HG03575 (cell line): ENCODE data around the gene SHISAL1.
"Not testable (repeated sequence)": the region's sequence is repeated elsewhere in the genome, so short reads cannot be mapped to it uniquely, and the experiment has no call there.

ENCODE experiments used
- ATAC-seq: cut with Tn5 transposase; IDR thresholded peaks from one replicate; pipeline ENCODE4 v1.9.1; 2021; ENCODE audit not compliant: unreplicated experiment, insufficient number of reproducible peaks, low FRiP score; ENCODE audit errors: extremely low read depth

The SHISAL1 gene

DNA sequence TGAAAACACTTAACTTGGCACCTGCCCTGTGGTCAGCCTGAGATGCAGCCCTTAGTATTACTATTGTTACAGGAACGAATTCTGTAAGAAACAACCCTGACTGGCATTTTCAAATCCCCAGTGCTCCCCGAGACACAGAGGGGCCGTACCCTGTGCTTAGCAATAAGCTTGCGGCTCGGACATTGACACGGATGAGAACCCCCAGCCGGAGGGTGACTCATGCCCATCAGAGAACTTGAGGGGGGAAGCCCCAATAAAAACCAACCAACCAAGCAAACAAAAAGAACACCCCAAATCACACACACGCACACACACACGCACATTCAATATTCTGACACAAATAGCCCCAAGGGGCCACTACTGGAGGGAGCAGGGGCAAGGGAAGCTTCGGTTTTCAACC is 63.8 kb downstream of the SHISAL1 start:
- no peak for ATAC-seq

GRCh38 chr22:44247923-44248892 is 64.5 kb downstream of the SHISAL1 start:
- ATAC-seq, result no peak

- ATAC-seq, result no peak
These were observed 65.4 kb downstream of the SHISAL1 start for GRCh38 chr22:44247346-44247745.

- ATAC-seq, result no peak
These were observed 66.0 kb downstream of the SHISAL1 start for GRCh38 chr22:44246615-44247326.

DNA sequence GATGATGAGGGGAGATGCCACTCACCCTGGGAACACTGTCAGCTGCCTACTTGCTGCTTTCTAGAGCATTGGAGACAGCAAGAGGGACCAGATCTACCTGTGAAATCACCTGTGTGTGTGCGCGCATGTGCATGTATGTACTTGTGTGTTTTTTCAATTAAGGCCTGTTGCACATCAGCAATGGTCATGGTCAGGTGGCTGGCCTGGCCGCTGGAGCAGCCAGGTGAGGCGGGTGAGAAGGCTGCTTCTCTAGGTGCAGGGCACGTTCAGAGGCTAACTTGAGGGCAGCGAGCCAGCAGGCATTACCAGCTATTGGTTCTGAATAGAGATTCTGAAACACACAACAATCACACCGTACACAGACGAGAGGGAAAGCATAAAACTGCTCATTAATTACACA is 66.9 kb downstream of the SHISAL1 start:
- no peak for ATAC-seq

DNA sequence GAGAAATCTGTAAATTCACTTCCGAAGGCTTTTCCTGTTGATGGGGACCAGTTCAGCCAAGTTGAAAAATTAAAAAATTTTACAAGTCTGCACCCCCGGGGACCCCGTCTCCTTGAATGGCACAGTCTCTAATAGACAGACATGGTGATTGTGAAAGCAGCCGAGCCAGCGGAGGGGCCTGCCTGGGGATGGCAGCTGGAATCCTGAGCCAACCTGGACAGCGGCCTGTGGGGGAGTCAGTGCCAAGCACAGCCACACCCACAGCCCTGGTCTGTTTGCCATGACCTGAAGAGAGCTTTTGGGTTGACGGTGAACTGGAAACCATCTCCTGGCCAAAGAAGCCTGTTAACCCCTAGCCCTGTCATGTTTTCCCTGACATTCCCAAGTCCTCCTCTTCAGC is 67.3 kb downstream of the SHISAL1 start:
- no peak for ATAC-seq

DNA sequence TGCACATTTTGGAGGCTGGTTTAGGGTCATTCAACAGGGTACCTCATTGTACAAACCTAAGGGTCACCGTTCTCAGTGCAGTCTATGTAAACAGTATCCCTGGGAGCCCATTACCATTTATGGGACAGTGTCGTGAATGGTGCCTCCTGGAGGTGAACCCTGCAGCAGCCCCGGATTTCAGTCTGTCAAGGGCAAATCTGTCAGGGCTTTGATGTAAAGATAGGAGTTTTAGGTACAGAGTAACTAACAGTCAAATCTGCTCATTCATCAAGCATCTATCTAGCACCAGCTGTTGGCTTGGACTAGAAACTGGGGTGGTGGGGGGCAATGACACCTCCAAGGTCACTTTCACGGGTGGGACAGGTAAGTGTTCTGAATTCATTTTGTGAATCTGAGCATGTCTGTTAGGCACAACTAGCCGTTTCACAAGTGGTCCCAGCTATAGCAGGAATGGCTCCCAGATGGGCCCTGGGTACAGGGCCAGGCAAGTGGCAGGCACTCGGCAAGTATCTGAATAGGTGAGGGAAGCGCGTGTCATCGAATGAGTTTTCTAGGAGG is 68.4 kb downstream of the SHISAL1 start:
- ATAC-seq, result no peak

DNA sequence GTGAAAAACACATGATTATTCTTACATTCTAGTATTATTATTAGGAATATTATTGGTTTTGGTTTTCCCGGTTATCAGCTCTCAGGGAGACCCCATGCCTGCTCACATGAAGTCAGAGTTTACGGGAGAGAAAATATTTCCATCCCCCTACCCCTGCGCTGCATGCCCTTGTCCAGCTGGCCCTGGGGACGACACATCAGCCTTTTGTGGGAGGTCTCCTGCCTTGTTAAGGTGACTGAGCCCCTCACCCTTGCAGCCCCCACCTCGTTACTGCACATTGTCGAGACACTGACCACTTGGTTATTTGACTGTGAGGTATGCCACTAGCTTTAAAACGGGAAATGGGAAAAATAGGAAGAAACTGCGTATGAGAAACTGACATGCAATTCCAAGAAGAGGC is 69.0 kb downstream of the SHISAL1 start:
- no peak for ATAC-seq

- ATAC-seq, result no peak
These were observed 69.6 kb downstream of the SHISAL1 start for GRCh38 chr22:44242946-44243724.

GRCh38 chr22:44241121-44241520 is 71.6 kb downstream of the SHISAL1 start:
- ATAC-seq, result not testable (repeated sequence)

GRCh38 chr22:44237290-44237689 is 75.5 kb downstream of the SHISAL1 start:
- ATAC-seq, result no peak

GRCh38 chr22:44234372-44234771 is 78.4 kb downstream of the SHISAL1 start:
- not testable (repeated sequence) for ATAC-seq

GRCh38 chr22:44231233-44231632 is 81.5 kb downstream of the SHISAL1 start:
- no peak for ATAC-seq

DNA sequence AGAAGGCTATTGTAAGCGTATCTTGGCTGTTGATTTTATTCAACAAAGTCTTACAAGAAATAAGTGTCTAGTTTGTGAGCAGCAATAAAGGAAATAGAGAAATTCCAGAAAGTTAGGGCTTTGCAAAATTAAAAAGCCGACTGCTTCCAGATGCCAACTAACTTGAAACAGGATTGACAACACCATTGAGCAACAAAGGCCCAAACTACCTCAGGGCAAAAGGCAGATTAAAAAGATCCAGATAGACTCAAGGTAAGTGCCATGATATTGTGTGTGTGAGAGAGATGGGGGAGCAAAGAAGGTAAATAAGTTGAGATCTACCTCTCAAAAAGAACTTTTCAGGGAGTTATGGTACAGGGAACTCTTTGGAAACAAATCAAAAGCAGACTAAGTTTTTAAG is 82.9 kb downstream of the SHISAL1 start:
- ATAC-seq, result no peak

DNA sequence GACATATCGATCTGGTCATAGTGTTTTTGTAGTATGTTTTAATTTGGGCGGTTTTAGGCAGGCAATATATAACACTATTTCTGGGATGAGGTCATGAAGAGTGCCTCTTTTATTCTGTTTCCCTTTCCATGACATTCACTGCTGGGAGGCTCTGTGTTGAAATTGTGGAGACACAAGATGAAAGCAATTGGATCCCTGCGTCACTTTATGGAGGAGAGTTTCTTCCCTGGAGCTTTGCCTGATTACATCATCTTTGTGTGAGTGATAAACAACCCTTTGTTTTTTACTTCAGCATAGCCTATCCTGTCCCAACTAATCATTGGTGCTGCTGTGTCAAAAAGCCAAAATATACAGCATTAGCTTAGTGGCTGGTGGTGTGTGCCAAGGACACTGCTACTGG is 83.4 kb downstream of the SHISAL1 start:
- ATAC-seq, result no peak

- ATAC-seq, result no peak
These were observed 86.9 kb downstream of the SHISAL1 start for GRCh38 chr22:44225812-44226211.

DNA sequence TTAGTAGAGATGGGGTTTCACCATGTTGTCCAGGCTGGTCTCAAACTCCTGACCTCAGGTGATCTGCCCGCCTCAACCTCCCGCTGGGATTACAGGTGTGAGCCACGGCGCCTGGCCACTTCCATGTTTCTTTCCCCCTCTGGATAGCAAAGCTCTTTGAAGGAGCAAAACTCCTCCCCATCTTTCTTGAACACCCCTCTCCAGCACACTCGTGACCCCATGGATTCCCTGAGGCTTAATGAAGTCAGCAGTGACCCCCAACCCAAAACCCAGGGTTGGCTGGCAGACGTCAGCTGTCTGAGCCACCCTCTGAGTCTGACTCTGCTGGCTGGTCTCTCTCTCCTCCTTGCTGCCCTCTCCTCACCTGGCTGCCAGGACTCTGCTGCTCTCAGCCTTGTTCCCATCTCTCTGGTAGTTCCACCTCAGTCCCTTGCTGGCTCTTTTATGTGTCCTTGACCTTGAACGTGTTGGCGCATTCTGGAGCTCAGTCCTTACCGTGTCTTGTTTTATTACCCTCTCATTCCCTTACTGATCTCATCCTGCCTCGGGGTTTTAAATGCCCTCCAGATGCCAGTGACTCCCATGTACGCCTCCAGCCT is 87.6 kb downstream of the SHISAL1 start:
- no peak for ATAC-seq

- ATAC-seq, result no peak
These were observed 88.6 kb downstream of the SHISAL1 start for GRCh38 chr22:44224166-44224565.
